ENCODE data around the gene GHRL.

Gene GHRL

DNA sequence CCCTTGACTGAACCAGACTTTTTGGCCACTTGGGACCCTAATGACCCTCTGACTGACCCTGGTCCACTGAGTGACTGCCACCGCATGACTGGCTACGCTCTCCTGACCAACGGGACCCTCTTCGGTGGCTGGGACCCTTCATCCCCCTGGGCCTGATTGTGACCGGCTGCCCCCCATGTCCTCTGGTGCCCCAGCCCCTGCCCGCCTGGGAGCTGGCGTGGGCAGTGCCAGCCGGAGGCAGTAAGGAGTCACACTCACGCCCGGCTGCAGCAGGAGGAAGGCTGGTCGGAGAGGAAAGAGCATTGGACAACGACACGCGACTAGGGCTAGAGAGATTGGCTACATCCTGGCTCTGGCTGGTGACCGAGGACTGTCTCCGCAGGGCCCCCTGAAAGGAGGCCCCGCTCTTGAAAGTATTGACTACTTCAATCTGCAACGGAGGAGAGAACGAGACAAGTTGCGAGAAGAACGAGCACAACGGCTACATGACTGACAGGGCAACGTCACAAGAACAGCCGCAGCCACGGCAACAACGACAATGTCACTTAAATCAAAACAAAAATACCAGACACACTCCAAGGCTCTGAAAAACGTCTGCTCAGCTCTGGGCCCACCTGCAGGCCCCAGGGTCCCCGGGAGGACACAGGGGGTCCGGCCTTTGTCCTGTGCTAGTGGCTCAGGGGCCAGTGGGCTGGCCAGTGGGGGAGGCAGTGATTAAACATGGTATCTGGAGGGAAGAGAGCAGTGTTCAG lies 43.3 kb upstream of the GHRL start:
- Histone ChIP-seq H3K4me1 (ENCODE audit: control insufficient read depth, insufficient read depth, low read length) (peaks cover 9% of the 10 kb centered on the region), H3K27me3 (ENCODE audit: control insufficient read depth, insufficient read depth, low read length, poor library complexity, severe bottlenecking) (no peaks in the 10 kb centered on the region), H3K36me3 (ENCODE audit: control insufficient read depth, insufficient read depth, low read length) (no peaks in the 10 kb centered on the region), H3K9me3 (ENCODE audit: control insufficient read depth, low read length) (no peaks in the 10 kb centered on the region), H3K27ac (ENCODE audit: insufficient read depth, low read depth, low read length, poor library complexity, severe bottlenecking) (no peak overlapping the region), H3K4me3 (ENCODE audit: insufficient read depth, low read depth, low read length) (no peak overlapping the region)
- whole genome bisulfite sequencing, 2 experiments = 91% methylated on average over 29 of the region's 29 CpGs

DNA sequence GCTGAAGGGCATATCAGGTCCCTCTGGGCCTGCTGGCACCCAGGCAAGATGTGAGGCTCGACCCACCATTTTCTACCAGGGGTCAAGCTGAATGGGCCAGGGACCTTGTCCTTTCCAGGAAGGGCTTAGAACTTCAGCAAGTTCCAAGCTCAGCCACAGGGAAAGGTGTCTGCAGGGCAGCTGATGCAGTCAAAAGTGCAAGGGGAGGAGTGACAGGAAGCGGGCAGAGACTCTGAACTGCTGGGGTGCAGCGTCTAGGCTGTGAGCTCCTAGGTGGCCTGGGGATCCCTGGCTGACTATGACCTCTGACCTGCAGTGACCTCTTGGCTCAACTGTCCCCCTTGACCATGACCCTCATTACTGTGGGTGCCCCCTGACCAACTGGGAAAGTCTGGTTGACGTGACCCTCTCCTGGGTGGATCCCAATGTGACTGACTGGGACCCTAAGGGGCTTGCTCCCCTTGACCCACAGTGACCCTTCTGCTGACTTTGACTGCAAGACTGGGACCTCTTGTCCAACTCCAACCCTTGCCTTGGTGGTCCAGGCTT lies 42.5 kb upstream of the GHRL start:
- 91 to 94% methylated on average over 4 of the region's 4 CpGs for WGBS, 2 experiments
- no peak overlapping the region for H3K4me3 ChIP-seq (ENCODE audit: insufficient read depth, low read depth, low read length)
- no peaks in the 10 kb centered on the region for H3K9me3 ChIP-seq (ENCODE audit: control insufficient read depth, low read length)
- H3K27ac ChIP-seq (ENCODE audit: insufficient read depth, low read depth, low read length, poor library complexity, severe bottlenecking) = no peak overlapping the region
- H3K27me3 ChIP-seq (ENCODE audit: control insufficient read depth, insufficient read depth, low read length, poor library complexity, severe bottlenecking) = no peaks in the 10 kb centered on the region
- H3K36me3 ChIP-seq (ENCODE audit: control insufficient read depth, insufficient read depth, low read length) = no peaks in the 10 kb centered on the region
- peaks cover 9% of the 10 kb centered on the region for H3K4me1 ChIP-seq (ENCODE audit: control insufficient read depth, insufficient read depth, low read length)

- Histone ChIP-seq H3K4me3 (ENCODE audit: insufficient read depth, low read depth, low read length) (no peak overlapping the region), H3K27me3 (ENCODE audit: control insufficient read depth, insufficient read depth, low read length, poor library complexity, severe bottlenecking) (no peaks in the 10 kb centered on the region), H3K4me1 (ENCODE audit: control insufficient read depth, insufficient read depth, low read length) (peaks cover 8% of the 10 kb centered on the region), H3K27ac (ENCODE audit: insufficient read depth, low read depth, low read length, poor library complexity, severe bottlenecking) (no peak overlapping the region), H3K9me3 (ENCODE audit: control insufficient read depth, low read length) (no peaks in the 10 kb centered on the region), H3K36me3 (ENCODE audit: control insufficient read depth, insufficient read depth, low read length) (no peaks in the 10 kb centered on the region)
- WGBS, 2 experiments = 77 to 82% methylated on average over 12 of the region's 12 CpGs
Observed at GRCh38 chr3:10334459-10334858, 41.7 kb upstream of the GHRL start.

DNA sequence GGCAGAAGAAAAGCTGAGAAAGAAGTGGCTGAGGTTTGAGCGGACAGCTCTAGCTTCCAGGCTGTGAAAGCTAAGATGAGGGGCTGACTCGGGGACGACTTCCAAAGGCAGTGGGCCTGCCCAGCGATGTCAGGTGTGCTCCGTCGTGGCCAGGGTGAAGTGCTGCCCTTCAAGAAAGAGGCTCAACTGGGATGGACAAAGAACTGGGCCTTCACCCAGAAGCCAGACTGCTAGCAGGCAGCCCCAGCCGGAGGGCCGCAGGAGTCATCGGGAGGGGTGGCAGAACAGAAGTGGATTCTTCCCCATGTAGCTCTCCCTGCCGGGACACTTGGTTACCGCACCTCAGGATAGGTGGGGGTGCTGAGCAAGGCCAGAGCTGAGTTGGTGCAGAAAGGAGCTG lies 41.3 kb upstream of the GHRL start:
- H3K36me3 ChIP-seq (ENCODE audit: control insufficient read depth, insufficient read depth, low read length) = no peaks in the 10 kb centered on the region
- no peaks in the 10 kb centered on the region for H3K27me3 ChIP-seq (ENCODE audit: control insufficient read depth, insufficient read depth, low read length, poor library complexity, severe bottlenecking)
- no peaks in the 10 kb centered on the region for H3K9me3 ChIP-seq (ENCODE audit: control insufficient read depth, low read length)
- 86% methylated on average over 11 of the region's 11 CpGs for WGBS, 2 experiments
- peaks cover 4% of the 10 kb centered on the region for H3K4me1 ChIP-seq (ENCODE audit: control insufficient read depth, insufficient read depth, low read length)
- H3K4me3 ChIP-seq (ENCODE audit: insufficient read depth, low read depth, low read length) = no peak overlapping the region
- no peak overlapping the region for H3K27ac ChIP-seq (ENCODE audit: insufficient read depth, low read depth, low read length, poor library complexity, severe bottlenecking)

GRCh38 chr3:10333349-10333650 lies 40.6 kb upstream of the GHRL start:
- no peaks in the 10 kb centered on the region for H3K27me3 ChIP-seq (ENCODE audit: control insufficient read depth, insufficient read depth, low read length, poor library complexity, severe bottlenecking)
- H3K27ac ChIP-seq (ENCODE audit: insufficient read depth, low read depth, low read length, poor library complexity, severe bottlenecking) = no peak overlapping the region
- WGBS, 2 experiments = 93 to 99% methylated on average over 2 of the region's 2 CpGs
- no peaks in the 10 kb centered on the region for H3K4me1 ChIP-seq (ENCODE audit: control insufficient read depth, insufficient read depth, low read length)
- no peaks in the 10 kb centered on the region for H3K9me3 ChIP-seq (ENCODE audit: control insufficient read depth, low read length)
- H3K4me3 ChIP-seq (ENCODE audit: insufficient read depth, low read depth, low read length) = no peak overlapping the region
- no peaks in the 10 kb centered on the region for H3K36me3 ChIP-seq (ENCODE audit: control insufficient read depth, insufficient read depth, low read length)

DNA sequence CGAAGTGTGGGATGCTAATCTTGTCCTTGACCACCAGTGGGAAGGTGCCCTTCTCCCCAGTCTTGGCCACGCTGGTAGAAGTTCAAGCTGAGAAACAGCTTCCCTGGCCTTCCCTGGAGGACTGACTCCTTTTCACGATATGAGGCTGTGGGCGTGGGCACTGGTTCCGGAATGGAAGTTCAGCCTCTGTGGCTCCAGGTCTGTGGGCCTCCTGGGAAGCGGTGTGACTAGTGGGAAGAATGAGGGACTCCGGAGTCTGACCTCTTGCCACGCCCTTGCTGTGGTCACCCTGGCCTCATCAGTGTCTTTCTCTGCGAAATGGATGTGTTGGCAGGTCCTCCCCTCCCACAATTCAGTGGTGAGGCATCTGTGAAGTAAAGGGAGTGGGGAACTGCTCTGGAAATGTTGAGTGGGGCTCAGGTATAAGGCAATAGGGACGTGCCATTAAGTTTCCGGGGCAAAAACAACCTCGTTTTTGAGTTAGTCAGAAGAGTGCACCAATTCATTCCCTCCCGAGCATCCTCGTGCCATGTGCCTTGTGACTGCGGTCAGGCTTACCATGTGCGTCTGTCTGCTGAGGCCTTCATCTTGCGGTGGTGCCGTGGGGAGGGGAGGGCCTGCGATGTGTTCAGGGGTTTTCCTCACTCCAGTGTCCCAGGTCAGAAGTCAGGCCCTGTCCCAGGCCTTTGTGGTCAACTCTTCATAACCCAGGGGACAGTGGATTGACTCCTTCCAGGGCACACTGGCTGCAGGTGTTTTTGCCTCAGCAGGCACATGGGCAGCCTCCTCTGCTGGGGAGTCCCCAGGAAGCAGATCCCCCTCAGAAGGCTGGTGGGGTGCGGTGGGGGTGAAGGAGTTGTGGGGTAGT lies 40.0 kb upstream of the GHRL start:
- H3K36me3 ChIP-seq (ENCODE audit: control insufficient read depth, insufficient read depth, low read length) = no peaks in the 10 kb centered on the region
- 93 to 94% methylated on average over 19 to 20 of the region's 20 CpGs for WGBS, 2 experiments
- H3K9me3 ChIP-seq (ENCODE audit: control insufficient read depth, low read length) = no peaks in the 10 kb centered on the region
- H3K4me1 ChIP-seq (ENCODE audit: control insufficient read depth, insufficient read depth, low read length) = no peaks in the 10 kb centered on the region
- H3K27ac ChIP-seq (ENCODE audit: insufficient read depth, low read depth, low read length, poor library complexity, severe bottlenecking) = no peak overlapping the region
- H3K27me3 ChIP-seq (ENCODE audit: control insufficient read depth, insufficient read depth, low read length, poor library complexity, severe bottlenecking) = peaks cover under 1% of the 10 kb centered on the region
- no peak overlapping the region for H3K4me3 ChIP-seq (ENCODE audit: insufficient read depth, low read depth, low read length)

- WGBS, 2 experiments = 88 to 90% methylated on average over 8 of the region's 8 CpGs
- H3K27me3 ChIP-seq (ENCODE audit: control insufficient read depth, insufficient read depth, low read length, poor library complexity, severe bottlenecking) = peaks cover 9% of the 10 kb centered on the region
Observed at GRCh38 chr3:10331320-10331719, 38.6 kb upstream of the GHRL start.

GRCh38 chr3:10330319-10330718 lies 37.6 kb upstream of the GHRL start:
- WGBS, 2 experiments = 76% methylated on average over 12 of the region's 12 CpGs
- Histone ChIP-seq H3K9me3 (ENCODE audit: control insufficient read depth, low read length) (no peaks in the 10 kb centered on the region), H3K4me3 (ENCODE audit: insufficient read depth, low read depth, low read length) (no peak overlapping the region), H3K4me1 (ENCODE audit: control insufficient read depth, insufficient read depth, low read length) (no peaks in the 10 kb centered on the region), H3K27ac (ENCODE audit: insufficient read depth, low read depth, low read length, poor library complexity, severe bottlenecking) (no peak overlapping the region), H3K36me3 (ENCODE audit: control insufficient read depth, insufficient read depth, low read length) (no peaks in the 10 kb centered on the region), H3K27me3 (ENCODE audit: control insufficient read depth, insufficient read depth, low read length, poor library complexity, severe bottlenecking) (peaks cover 13% of the 10 kb centered on the region)

More at GRCh38 chr3:10331320-10331719, 38.6 kb upstream of the GHRL start:
- Histone ChIP-seq H3K4me3 (ENCODE audit: insufficient read depth, low read depth, low read length) (no peak overlapping the region), H3K27ac (ENCODE audit: insufficient read depth, low read depth, low read length, poor library complexity, severe bottlenecking) (no peak overlapping the region), H3K9me3 (ENCODE audit: control insufficient read depth, low read length) (no peaks in the 10 kb centered on the region), H3K36me3 (ENCODE audit: control insufficient read depth, insufficient read depth, low read length) (no peaks in the 10 kb centered on the region), H3K4me1 (ENCODE audit: control insufficient read depth, insufficient read depth, low read length) (no peaks in the 10 kb centered on the region)

DNA sequence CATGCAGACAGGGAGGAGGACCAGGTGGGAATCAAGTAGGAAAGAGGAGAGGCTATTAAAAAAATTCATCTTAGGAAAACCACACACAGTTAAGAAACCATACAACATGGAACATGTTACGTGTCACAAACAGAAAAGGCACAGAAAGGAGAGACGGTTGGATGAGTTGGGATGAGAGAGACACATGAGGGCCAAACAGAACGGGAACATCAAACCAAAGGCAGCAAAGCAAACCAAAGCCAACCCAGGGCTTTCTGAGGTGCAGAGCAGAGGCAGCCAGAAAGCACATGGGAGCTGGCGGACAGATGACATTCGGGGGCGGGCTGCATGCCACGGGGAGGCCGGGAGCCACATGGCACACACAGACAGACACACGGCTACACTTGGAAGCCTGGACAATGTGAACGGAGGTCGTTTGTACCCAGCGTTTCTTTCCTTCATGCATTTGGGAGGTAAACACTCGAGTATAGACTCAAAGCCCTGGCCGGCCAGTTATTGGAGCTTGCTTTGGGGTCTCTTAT lies 36.8 kb upstream of the GHRL start:
- Histone ChIP-seq H3K36me3 (ENCODE audit: control insufficient read depth, insufficient read depth, low read length) (no peaks in the 10 kb centered on the region), H3K4me1 (ENCODE audit: control insufficient read depth, insufficient read depth, low read length) (no peaks in the 10 kb centered on the region), H3K27me3 (ENCODE audit: control insufficient read depth, insufficient read depth, low read length, poor library complexity, severe bottlenecking) (peaks cover 13% of the 10 kb centered on the region), H3K9me3 (ENCODE audit: control insufficient read depth, low read length) (no peaks in the 10 kb centered on the region), H3K4me3 (ENCODE audit: insufficient read depth, low read depth, low read length) (no peak overlapping the region), H3K27ac (ENCODE audit: insufficient read depth, low read depth, low read length, poor library complexity, severe bottlenecking) (no peak overlapping the region)
- 90 to 92% methylated on average over 14 of the region's 14 CpGs for WGBS, 2 experiments

DNA sequence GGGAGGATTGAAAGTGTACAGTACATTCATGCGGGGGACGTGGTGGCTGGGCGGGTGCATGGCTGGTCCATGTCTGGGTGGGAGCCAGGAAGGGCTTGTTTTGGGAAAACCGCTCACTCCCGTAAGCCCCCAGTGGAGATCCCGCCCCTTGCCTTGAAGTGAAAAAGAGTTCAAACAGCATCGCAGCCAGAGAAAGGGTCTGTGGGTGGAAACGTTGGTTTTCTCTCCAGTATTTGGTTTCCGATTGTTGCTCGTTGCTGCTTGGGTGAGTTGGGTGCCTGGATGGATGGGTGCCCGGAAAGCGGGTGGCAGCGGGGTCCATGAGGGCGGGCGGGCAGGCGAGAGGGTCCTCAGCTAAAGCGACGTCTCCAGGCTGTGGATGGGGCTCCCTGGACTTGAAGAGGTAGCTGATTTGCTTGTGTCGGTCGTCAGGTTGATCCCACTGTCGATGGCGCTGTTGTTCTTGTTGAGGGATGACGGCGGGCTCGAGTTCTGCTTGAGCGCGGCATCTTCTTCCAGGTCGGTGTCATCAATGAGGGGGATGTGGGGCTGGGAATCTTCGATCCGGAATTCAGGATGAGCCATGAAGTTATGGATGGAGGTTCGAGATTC lies 35.8 kb upstream of the GHRL start:
- Histone ChIP-seq H3K4me3 (ENCODE audit: insufficient read depth, low read depth, low read length) (no peak overlapping the region), H3K27ac (ENCODE audit: insufficient read depth, low read depth, low read length, poor library complexity, severe bottlenecking) (no peak overlapping the region), H3K4me1 (ENCODE audit: control insufficient read depth, insufficient read depth, low read length) (no peaks in the 10 kb centered on the region), H3K9me3 (ENCODE audit: control insufficient read depth, low read length) (no peaks in the 10 kb centered on the region), H3K27me3 (ENCODE audit: control insufficient read depth, insufficient read depth, low read length, poor library complexity, severe bottlenecking) (peaks cover 13% of the 10 kb centered on the region), H3K36me3 (ENCODE audit: control insufficient read depth, insufficient read depth, low read length) (no peaks in the 10 kb centered on the region)
- WGBS, 2 experiments = 75 to 79% methylated on average over 31 of the region's 31 CpGs
